ENCODE measurements around the gene FAM98B. TPM values are rescaled to one million over a fixed set of nuclear protein-coding genes. Genes with fewer than 3 reads are reported as not detected.

Gene FAM98B
- total and polyA plus RNA-seq, 2 of the 8 experiments (the other 6 are each of a cell fraction or from before 2014, with no cell fraction given): 5.9 to 48.4 TPM

DNA sequence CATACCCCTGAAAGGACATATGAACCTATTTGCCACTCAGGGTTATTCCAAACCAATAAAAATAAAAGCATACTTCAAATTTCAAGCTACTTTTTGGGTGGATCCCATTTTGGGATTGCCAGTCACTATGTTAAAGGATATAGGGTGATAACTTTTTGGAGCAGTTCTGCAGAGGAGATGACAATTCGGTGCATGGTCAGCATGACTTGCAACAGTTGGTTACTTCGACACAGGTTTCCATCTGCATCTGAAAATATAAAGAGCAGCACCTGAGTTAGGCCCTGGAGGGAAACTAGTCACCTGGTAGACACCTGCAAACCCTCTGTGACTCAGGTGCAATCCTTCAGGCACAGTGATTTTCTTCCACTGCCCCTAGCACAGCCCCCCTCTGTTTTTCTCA is 72.2 kb downstream of the FAM98B start:
- Histone ChIP-seq H3K4ac (replicated peaks; ENCODE audit: insufficient read length, low read depth, low read length) (no peak overlapping the region), H2BK20ac (ENCODE audit: low read length) (no peak overlapping the region), H2BK5ac (ENCODE audit: low read depth, low read length) (no peak overlapping the region), H3K14ac (ENCODE audit: insufficient read length) (no peak overlapping the region), H4K8ac (ENCODE audit: extremely low read depth, insufficient read depth, low read length) (no peak overlapping the region), H3K36me3 (ENCODE audit: control insufficient read depth in 2 of 4, insufficient read depth in 4 of 4, low read length in 3 of 4) (no peaks in the 10 kb centered on the region), H3K4me1 (replicated peaks in 1 of 4; ENCODE audit: control insufficient read depth in 3 of 4, insufficient read depth in 4 of 4, low read length in 3 of 4) (no peaks in the 10 kb centered on the region), H4K5ac (ENCODE audit: insufficient read length, low read depth, low read length) (no peak overlapping the region), H3K56ac (replicated peaks; ENCODE audit: insufficient read length, low read depth, low read length) (no peak overlapping the region), H3K23me2 (ENCODE audit: low read depth, low read length) (no peaks in the 10 kb centered on the region), H3K9ac (replicated peaks in 1 of 4; ENCODE audit: extremely low read depth in 1 of 4, low read depth in 3 of 4, low read length in 3 of 4) (no peak overlapping the region), H3K79me1 (ENCODE audit: low read depth, low read length) (no peaks in the 10 kb centered on the region), H3K9me3 (ENCODE audit: insufficient read depth in 2 of 2, low read depth in 1 of 2, low read length in 1 of 2) (no peaks in the 10 kb centered on the region), H2BK12ac (ENCODE audit: low read depth, low read length) (no peak overlapping the region), H3K4me2 (ENCODE audit: insufficient read depth in 1 of 2, low read depth in 2 of 2, low read length in 2 of 2) (no peak overlapping the region), H3K27me3 (replicated peaks in 1 of 4; ENCODE audit: control insufficient read depth in 3 of 4, extremely low read depth in 1 of 4, insufficient read depth in 3 of 4, low read length in 3 of 4) (no peaks in the 10 kb centered on the region), H3K79me2 (ENCODE audit: control insufficient read depth in 1 of 2, insufficient read depth in 2 of 2, low read length in 2 of 2) (no peaks in the 10 kb centered on the region), H3K4me3 (ENCODE audit: extremely low read depth in 1 of 4, insufficient read depth in 2 of 4, low read depth in 3 of 4, low read length in 4 of 4) (no peak overlapping the region), H2BK120ac (replicated peaks; ENCODE audit: low read depth, low read length) (no peak overlapping the region), H3K27ac (ENCODE audit: low read depth, low read length) (no peak overlapping the region), H2AFZ (ENCODE audit: low read length) (no peak overlapping the region), H4K20me1 (replicated peaks in 1 of 2; ENCODE audit: control insufficient read depth in 1 of 2, insufficient read depth in 2 of 2, low read length in 2 of 2) (no peaks in the 10 kb centered on the region), H2BK15ac (ENCODE audit: low read length) (no peak overlapping the region), H3K18ac (ENCODE audit: extremely low read depth, low read length) (no peak overlapping the region), H4K91ac (replicated peaks; ENCODE audit: insufficient read length, low read length) (no peak overlapping the region), H2AK5ac (ENCODE audit: low read depth, low read length) (no peak overlapping the region), H3K23ac (ENCODE audit: insufficient read length) (no peak overlapping the region)
- CTCF ChIA-PET (ENCODE audit: partially characterized antibody): interaction anchor here (1.0 kb wide), 1 partner anchor 165 kb away, joined by 3 read pairs; no protein-coding TSS in a partner anchor
- POLR2A ChIA-PET (ENCODE audit: partially characterized antibody): interaction anchor here (1.1 kb wide), 1 partner anchor 34 kb away, joined by 3 read pairs; no protein-coding TSS in a partner anchor
- no peak for FAIRE-seq
- WGBS, 2 experiments (ENCODE audit: extremely low coverage in 1 of 2, insufficient coverage in 1 of 2, insufficient read length in 1 of 2, insufficient replicate concordance in 2 of 2, low coverage in 1 of 2, low lambda C conversion rate in 2 of 2, missing lambda C conversion rate in 1 of 2): 95% methylated on average over 2 of the region's 2 CpGs; no CpG with 5 or more reads in 1 of the 2 experiments
- no peak for DNase-seq (ENCODE audit: low read depth in 1 of 2, low spot score in 2 of 2)
- TF ChIP-seq TCF12 (IDR thresholded peaks at IDR 0.05; ENCODE audit: low read depth, low read length): no peak
- TF ChIP-seq JUND (IDR thresholded peaks at IDR 0.05; ENCODE audit: low read length): no peak
- no peak for TF ChIP-seq CHD2 (IDR thresholded peaks at IDR 0.05; ENCODE audit: low read length)
- no peak for TF ChIP-seq ASH2L (IDR thresholded peaks at IDR 0.05; ENCODE audit: low read length)
- TF ChIP-seq CBX8 (IDR thresholded peaks at IDR 0.05; ENCODE audit: borderline replicate concordance, low read depth, low read length): no peak
- TF ChIP-seq RFX5 (IDR thresholded peaks at IDR 0.05; ENCODE audit: borderline replicate concordance, low read depth, low read length): no peak
- no peak for TF ChIP-seq BACH1 (IDR thresholded peaks at IDR 0.05; ENCODE audit: low read length)
- TF ChIP-seq SAP30 (IDR thresholded peaks at IDR 0.05; ENCODE audit: insufficient read depth, insufficient replicate concordance, low read length): no peak
- TF ChIP-seq KDM5A (IDR thresholded peaks at IDR 0.05; ENCODE audit: low read length): no peak
- no peak for TF ChIP-seq HDAC2 (IDR thresholded peaks at IDR 0.05; ENCODE audit: borderline replicate concordance in 1 of 2, low read depth in 2 of 2, low read length in 2 of 2)
- TF ChIP-seq FOSL1 (IDR thresholded peaks at IDR 0.05; ENCODE audit: insufficient read depth, low read depth, low read length): no peak
- TF ChIP-seq CTBP2 (IDR thresholded peaks at IDR 0.05; ENCODE audit: borderline replicate concordance, insufficient read depth, insufficient read length, low read length): no peak
